Adrenal gland (tissue), 5 donors: ENCODE measurements around the gene DENND1C.

ENCODE experiments used
- POLR2A ChIP-seq, 2 donors: fragments of 450-650 bp; IDR thresholded peaks; one replicate each; pipeline ENCODE4 v1.6.1; 2017; ENCODE audit warnings: antibody characterized with exemption in 2 of 2, mild to moderate bottlenecking in 2 of 2, moderate library complexity in 1 of 2
- TF ChIP-seq, protein P1 (sequence below), 6 experiments: fragments of 450-650 bp in 4 of 6; fragments of 200-600 bp in 2 of 6; sonication (generic) in 1 of 6; IDR thresholded peaks; 1 replicate in 5 of 6; 2 replicates in 1 of 6; pipeline versions ENCODE4 v1.5.1 to v1.8.0; 2016 to 2021; ENCODE audit warnings: antibody characterized with exemption in 6 of 6, mild to moderate bottlenecking in 2 of 6, moderate library complexity in 1 of 6
- donor health status: DM: no; HTN: no; CAD: no.

DNA sequence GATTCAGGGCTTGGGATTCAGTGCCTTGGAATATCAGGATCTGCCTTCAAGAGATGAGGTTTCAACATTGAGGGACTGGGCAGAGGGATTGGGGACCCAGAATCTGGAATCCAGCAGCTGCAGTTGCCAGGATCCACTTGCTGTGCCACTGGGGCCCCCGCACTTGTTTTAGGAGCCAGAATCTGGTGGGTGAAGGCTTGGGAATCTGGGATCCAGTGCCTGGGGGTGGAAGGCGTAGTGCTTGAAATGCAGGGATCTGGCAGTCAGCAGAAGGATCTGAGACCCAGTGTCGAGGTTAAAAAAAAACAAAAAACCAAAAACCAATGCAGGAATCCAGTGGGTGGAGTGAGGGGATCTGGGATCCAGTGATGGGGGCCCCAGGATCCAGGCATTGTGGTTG, 40.7 kb downstream of the DENND1C start:
- TF ChIP-seq, protein P1, sequence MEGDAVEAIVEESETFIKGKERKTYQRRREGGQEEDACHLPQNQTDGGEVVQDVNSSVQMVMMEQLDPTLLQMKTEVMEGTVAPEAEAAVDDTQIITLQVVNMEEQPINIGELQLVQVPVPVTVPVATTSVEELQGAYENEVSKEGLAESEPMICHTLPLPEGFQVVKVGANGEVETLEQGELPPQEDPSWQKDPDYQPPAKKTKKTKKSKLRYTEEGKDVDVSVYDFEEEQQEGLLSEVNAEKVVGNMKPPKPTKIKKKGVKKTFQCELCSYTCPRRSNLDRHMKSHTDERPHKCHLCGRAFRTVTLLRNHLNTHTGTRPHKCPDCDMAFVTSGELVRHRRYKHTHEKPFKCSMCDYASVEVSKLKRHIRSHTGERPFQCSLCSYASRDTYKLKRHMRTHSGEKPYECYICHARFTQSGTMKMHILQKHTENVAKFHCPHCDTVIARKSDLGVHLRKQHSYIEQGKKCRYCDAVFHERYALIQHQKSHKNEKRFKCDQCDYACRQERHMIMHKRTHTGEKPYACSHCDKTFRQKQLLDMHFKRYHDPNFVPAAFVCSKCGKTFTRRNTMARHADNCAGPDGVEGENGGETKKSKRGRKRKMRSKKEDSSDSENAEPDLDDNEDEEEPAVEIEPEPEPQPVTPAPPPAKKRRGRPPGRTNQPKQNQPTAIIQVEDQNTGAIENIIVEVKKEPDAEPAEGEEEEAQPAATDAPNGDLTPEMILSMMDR (IDR thresholded peaks at IDR 0.05), result no peak
- no peak for TF ChIP-seq POLR2A (IDR thresholded peaks at IDR 0.05)
